Measurements from ENCODE around the gene SLC39A11.

GRCh38 chr17:72970797-72971196 is 121.7 kb downstream of the SLC39A11 start:
- TF ChIP-seq YY1 (IDR thresholded peaks at IDR 0.05; ENCODE audit: low read depth) (no peak), REST (IDR thresholded peaks at IDR 0.05; ENCODE audit: low read depth) (no peak), CEBPB (IDR thresholded peaks at IDR 0.05) (no peak), EP300 (IDR thresholded peaks at IDR 0.05; ENCODE audit: borderline replicate concordance) (no peak)
